DMS79 (cell line): Measurements from ENCODE around the gene DCAF5.
"Not testable (repeated sequence)": the region's sequence is repeated elsewhere in the genome, so short reads cannot be mapped to it uniquely, and the experiment has no call there.

ENCODE experiments used
- DNase-seq: peaks from one replicate; lab custom pipeline; 2025; lab: John Stamatoyannopoulos, UW

DCAF5 gene

DNA sequence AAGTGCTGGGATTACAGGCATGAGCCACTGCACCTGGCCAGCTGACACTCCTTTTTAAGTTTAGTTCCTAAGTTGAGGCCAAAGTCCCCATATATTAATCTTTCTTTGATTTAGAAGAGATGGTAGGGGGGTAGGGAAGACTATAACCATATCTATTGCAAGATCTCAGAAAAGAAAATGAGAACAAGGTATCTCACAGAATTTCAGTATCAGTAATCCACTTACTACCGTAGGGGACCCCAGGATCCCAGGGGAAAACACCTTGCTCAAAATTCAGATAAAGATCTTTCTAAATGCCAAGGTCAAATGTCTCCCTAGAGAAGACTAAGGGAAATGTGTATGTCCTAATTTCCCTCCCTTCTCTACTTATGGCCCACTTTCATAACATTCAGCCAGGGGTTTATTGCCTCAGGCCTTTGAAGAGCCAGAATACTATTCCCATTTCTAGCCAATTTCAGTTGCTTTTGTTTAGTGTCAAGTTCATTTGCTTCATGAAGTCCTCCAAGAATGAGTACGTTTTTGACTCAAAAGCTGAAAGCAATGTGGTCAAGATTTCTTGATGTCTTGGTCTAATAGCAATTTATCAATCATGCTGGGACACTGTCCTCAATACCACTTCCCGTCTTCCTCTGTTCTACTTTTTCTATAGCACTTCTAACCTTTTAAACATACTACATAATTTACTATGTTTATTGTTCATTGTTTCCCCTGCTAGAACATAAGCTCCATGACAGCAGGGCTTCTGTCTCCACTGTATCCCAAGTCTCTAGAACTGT is 86.3 kb downstream of the DCAF5 start:
- DNase-seq = no peak

DNA sequence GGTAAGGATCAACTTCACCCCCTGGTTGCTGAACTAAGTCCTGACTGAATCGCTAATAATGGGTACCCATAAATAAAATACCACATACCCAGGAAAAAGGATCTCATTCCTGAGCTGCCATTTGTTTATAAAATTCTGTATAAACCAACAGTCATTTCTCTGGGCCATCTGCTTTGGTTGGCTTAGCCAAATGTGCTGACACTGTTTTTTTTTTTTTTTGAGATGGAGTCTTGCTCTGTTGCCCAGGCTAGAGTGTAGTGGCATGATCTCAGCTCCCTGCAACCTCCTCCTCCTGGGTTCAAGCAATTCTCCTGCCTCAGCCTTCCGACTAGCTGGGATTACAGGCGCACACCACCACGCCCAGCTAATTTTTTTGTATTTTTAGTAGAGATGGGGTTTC is 87.0 kb downstream of the DCAF5 start:
- DNase-seq = not testable (repeated sequence)

DNA sequence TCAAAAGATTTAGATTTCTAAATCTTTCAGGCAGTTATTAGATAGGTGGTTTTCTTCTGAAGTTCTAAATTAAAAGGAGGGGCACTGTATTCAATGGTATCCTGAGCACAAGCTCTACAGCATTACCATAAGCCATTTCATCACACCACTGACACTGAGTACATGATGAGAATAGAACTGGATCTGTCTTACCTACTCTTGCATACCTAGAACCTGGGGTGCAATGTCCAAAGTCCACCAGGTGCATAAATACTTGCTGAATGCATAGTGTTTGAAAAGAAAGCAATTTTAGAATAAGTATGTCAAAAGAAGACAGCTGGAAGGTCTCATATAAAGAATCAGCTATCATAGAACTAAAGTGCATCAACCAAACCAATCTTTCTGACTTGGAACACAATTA is 88.3 kb downstream of the DCAF5 start:
- no peak for DNase-seq

DNA sequence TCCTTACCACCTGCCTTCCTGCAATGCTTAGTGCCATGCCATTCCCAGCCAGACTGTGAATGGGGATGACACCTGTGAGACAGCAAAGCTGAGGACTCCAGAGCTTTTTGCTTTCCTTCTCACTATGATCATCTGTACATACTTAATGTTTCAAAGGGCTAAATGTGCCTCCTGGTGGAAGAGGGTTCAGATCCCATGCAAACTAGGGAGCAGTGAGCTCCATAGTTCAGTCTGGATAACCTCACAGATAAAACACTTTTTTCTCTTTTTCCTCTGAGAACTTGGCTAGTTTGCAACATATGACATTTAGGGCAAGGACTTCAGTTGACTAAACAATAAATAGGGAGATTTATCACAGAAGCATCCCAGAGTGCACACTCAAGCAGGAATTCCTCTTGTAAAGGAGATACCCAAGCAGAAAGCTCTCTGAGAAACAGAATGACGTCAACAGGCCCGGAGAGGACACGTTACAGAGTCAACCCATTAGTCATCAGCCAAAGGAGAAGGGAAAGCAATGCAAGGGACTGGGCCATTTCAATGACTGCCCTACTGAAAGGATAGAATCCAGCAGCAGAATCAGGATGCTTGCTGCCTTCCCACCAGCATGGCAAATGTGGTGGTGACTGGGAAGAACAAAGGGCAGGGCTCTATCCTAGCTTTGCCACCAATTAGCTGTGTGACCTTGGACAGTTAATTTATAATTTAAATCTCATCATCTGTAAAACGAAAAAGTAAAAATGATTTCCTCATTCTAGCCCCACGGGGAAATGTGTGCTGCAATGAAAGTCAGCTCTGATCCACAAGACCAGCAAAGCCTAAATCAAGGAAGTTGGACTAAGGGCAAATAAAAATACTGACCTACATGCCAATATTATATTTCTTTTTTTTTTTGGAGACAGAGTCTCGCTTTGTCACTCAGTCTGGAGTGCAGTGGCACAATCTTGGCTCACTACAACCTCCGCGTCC is 93.0 kb downstream of the DCAF5 start:
- DNase-seq = no peak

- no peak for DNase-seq
Observed at GRCh38 chr14:69055999-69056788, 96.7 kb downstream of the DCAF5 start.

DNA sequence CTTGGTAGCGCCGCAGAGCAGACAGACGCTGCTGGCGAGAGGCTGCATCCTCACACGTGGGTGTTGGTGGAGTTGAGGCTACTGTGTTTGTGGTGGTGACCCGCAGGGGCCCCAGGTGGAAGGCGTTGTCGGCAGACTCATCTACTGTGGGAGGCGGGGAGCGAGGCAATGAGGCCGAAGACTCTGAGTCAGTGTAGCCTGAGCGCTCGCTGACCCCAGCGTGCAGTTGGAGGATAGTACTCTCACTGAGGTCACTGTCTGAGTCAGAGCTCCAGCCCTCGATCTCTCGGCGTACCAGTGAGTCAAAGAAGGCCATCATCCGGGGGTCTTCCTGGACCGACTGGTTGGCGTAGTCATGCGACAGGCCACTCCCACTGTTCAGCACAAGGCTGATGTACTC is 97.8 kb downstream of the DCAF5 start:
- DNase-seq = no peak

DNA sequence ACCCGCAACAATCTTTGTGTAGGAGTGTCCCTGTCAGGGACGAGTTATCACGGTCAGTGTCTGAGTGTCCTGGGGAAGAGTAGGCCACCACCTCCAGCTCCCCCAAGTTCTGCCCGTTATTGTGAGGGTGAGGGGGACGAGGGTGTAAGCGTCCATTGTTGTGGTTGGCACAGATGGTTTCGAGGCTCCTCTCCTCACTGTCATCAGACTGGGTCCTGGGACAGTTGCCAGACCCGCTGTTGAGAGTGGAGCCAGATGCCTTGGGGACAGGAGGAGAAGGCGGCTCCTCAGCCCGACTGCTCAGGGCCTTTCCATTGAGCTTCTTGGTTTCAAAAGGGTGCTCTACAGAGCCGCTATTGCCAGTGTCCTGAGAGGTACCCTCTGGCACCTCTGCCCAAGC is 98.9 kb downstream of the DCAF5 start:
- no peak for DNase-seq

DNA sequence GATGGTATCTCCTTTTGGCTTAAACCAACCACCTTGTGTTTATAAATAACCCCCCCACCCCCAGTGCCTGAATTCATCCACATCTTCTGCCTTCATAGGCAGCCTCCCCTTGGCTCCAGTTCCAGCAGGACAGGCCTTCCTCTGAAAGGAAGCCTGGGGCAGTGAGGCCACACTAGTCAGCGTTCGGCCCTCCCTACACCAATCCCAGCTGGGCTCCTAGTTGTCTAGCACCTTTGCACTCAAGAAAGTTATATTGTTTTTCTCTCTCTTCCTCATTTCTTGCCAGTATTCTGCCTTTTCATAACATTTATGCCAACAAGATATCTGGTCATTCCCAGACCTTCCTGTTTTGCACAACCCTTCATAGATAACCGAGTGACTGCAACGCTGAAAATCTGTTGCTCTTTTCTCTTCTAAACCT is 100.7 kb downstream of the DCAF5 start:
- no peak for DNase-seq

DNA sequence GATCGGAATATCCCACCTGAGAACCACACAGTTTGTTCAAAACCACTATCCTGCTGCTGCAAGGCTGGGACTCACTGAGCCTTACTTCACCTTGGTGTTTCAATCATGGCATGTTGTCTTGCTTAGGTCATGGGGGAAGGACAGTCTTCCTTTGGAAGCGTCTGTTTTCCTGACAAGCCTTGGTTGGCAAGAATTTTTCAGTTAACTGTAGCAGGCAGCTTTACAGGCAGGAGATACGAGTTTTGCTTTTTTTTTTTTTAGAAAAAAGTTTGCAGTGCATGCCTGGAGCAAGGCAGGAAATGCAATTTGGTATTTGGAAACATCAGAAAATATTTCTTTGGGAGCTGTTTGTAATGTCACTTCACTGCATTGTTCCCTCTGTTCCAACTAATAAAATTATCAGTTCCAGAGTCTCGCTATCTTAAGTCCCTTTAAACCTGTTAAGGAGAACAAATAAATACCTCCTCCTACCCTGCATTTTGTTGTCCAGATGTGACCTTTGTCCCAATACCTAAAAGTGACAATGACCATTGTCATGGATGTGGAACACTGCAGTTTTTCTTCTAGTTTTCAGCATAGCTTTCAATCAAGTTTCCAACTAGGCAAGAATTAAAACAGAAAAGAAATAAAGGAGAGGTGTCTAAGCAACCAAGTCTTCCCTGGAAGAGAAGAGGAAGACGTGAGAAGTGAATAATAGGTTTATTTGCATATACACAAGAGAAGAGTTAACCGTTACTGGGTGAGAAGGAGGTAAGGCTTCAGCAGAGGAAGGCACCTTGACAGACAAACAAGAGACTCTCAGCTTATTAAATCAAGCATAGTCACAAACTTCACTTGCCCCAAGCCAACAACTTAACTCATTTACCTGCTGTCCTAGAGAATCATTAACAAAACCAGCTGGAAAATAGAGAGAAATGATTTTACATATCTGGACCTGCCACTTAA is 102.4 kb downstream of the DCAF5 start:
- no peak for DNase-seq

- no peak for DNase-seq
Observed at GRCh38 chr14:69049675-69050074, 103.2 kb downstream of the DCAF5 start.

DNA sequence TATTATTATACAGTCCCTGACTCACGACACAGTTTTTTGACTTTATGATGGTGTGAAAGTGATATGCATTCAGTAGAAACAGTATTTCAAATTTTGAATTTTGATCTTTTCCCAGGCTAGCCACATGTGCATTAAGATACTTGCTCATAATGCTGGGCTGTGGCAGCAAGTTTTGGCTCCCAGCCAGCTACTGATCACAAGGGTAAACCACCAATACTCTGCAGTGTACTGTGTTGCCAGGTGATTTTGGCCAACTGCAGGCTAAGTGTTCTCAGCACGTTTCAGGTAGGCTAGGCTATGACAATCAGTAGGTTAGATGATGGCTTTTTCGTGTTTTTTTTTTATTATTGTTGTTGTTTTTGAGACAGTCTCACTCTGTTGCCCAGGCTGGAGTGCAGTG is 104.5 kb downstream of the DCAF5 start:
- peak; percentile 86 for DNase-seq

- no peak for DNase-seq
Observed at GRCh38 chr14:69047255-69047654, 105.7 kb downstream of the DCAF5 start.

DNA sequence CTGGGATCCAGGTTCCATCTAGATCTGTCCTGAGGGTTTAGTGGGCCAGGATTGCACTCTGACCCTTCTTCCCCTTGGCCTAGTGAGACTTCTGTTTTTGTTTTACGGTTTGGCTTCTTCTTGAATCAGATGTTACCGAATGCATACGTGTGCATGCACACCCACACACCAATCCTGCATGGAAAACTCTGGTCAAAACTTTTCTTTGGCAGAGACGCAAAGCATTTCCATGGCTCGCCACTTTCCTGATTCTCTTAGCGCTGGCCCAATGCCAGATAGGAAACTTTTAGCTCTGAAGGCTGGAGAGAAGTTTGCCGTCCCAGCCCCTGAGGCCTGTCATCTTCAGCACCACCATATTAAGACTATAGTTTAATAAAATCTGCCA is 106.5 kb downstream of the DCAF5 start:
- DNase-seq = no peak

DNA sequence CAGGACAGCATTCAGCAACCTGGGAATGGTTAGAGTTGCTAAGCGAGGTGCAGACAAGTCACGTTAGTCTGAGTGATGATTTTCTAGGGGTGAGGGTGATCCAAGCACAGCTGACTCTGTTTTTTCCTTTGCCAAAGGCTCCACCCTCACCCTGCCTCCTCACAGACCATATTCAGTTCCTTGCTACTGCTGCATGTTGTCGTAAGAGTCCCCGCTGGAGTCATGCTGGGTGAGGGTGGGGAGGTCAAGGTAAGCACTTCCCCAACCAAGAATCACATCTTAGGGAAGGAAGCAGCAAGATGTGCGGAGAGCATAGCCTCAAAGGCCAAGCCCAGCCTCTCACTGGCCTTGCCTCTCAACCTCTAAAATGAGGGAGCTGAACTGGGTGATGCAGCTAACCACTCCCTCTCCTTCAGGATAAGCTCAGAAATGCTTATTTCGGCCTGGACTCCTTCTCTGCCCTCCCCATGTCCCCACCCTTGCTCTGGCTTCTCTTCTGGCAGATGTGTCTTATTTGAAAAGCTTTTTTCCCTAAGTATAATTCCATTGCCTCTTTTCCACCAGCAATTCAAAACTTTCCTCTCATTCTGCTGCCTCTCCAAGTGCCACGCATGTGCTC is 107.0 kb downstream of the DCAF5 start:
- no peak for DNase-seq

GRCh38 chr14:69044965-69045555 is 107.9 kb downstream of the DCAF5 start:
- no peak for DNase-seq

DNA sequence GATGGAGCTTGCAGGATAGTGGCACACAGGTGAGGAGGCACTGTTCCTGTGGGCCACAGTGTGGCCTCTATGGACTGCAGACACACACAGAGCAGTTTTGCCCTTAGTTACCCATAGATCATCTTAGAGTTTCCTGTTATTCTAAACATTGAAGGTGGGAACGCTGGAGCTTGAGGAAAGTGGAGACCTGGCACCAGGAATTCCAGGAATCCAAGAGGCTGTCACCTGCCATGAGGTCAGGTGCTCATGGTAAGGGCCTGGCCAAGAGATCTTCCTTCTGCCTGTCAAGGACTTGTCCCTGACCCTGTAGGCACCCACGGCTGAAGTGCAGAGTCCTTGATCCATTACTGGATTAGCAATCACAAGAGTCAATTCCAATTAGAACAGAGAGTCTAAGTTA is 108.6 kb downstream of the DCAF5 start:
- no peak for DNase-seq

DNA sequence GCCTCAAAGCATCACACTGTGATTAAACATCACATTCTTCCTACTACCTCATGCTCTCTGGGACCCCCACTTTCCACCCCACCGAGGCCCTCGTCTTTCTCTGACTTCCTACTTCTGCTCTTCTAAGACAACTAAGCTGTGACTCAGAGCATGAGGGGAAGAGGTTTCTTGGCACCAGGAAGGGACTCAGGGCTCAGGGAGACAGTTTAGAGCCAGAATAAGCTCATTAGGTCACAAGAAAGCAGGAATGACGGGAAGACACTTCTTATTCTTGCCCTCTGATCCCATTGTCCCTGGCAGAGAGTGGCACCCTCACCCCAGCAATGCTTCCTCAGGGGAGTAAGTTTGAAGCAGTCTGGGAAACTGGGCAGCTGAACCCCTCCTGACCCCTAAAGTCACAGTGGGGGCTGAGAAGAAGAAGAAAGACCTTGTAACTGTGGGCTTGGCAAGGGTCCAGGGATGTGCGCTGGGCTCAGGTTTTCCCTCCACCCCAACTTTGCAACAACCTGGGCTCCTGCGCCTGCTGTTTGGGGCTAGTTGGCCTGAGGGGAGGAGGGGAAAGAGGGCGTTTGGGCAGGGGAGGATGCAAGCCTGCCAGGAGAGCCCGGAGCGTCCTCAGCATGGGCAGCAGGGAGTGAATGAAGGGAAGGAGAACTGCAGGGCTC is 109.2 kb downstream of the DCAF5 start:
- DNase-seq = no peak

- no peak for DNase-seq
Observed at GRCh38 chr14:69042787-69043444, 110.0 kb downstream of the DCAF5 start.

GRCh38 chr14:69042299-69042698 is 110.6 kb downstream of the DCAF5 start:
- no peak for DNase-seq
